ENCODE data around the gene EHD2. TPM values are rescaled to one million over a fixed set of nuclear protein-coding genes. Genes with fewer than 3 reads are reported as not detected.
"Not testable (repeated sequence)": the region's sequence is repeated elsewhere in the genome, so short reads cannot be mapped to it uniquely, and the experiment has no call there.

Gene EHD2
- total RNA-seq, 2 donors from 2014 or later = 48.7 to 83.2 TPM

GRCh38 chr19:47762615-47763308 is 49.5 kb downstream of the EHD2 start:
- TF ChIP-seq POLR2AphosphoS5 (IDR thresholded peaks at IDR 0.05) = peak; percentile 29
- no peak for TF ChIP-seq CTCF (IDR thresholded peaks at IDR 0.05)
- TF ChIP-seq POLR2A (IDR thresholded peaks at IDR 0.05) = no peak
- no peak overlapping the region for H3K4me3 ChIP-seq
- H3K9me3 ChIP-seq = no peaks in the 10 kb centered on the region
- intact Hi-C loops (cut with DNase I) = no loop called here
- H3K27me3 ChIP-seq (replicated peaks; ENCODE audit: insufficient read depth) = no peaks in the 10 kb centered on the region
- WGBS = 64% methylated on average over 18 of the region's 18 CpGs
- no peak overlapping the region for H3K27ac ChIP-seq
- no peaks in the 10 kb centered on the region for H3K4me1 ChIP-seq (replicated peaks)
- no peaks in the 10 kb centered on the region for H3K36me3 ChIP-seq
- no peak for DNase-seq (ENCODE audit: low spot score)

- H3K36me3 ChIP-seq; H3K4me3 ChIP-seq; H3K27ac ChIP-seq; DNase-seq (ENCODE audit: low spot score); intact Hi-C loops (cut with DNase I); H3K9me3 ChIP-seq; H3K4me1 ChIP-seq (replicated peaks); H3K27me3 ChIP-seq (replicated peaks; ENCODE audit: insufficient read depth): not testable (repeated sequence)
- 90% methylated on average over 3 of the region's 3 CpGs for WGBS
Observed at GRCh38 chr19:47764705-47765104, 51.5 kb downstream of the EHD2 start.

- Histone ChIP-seq H3K9me3 (no peaks in the 10 kb centered on the region), H3K4me3 (no peak overlapping the region), H3K27ac (no peak overlapping the region), H3K27me3 (replicated peaks; ENCODE audit: insufficient read depth) (no peaks in the 10 kb centered on the region), H3K4me1 (replicated peaks) (no peaks in the 10 kb centered on the region), H3K36me3 (no peaks in the 10 kb centered on the region)
- WGBS = 37% methylated on average over 17 of the region's 19 CpGs
- peak; percentile 44 for DNase-seq (ENCODE audit: low spot score)
- TF ChIP-seq CTCF (IDR thresholded peaks at IDR 0.05) = peak; percentile 21 to 74 (median 71)
- no peak for TF ChIP-seq POLR2A (IDR thresholded peaks at IDR 0.05)
- no peak for TF ChIP-seq POLR2AphosphoS5 (IDR thresholded peaks at IDR 0.05)
- intact Hi-C loops (cut with DNase I) = loop anchor here (2.0 kb wide), 1 partner anchor 23 kb away; no protein-coding TSS in a partner anchor
Observed at GRCh38 chr19:47765523-47766358, 52.5 kb downstream of the EHD2 start.

GRCh38 chr19:47766359-47766620 is 53.1 kb downstream of the EHD2 start:
- intact Hi-C loops (cut with DNase I) = loop anchor here (2.0 kb wide), 1 partner anchor 23 kb away; no protein-coding TSS in a partner anchor
- Histone ChIP-seq H3K36me3 (no peaks in the 10 kb centered on the region), H3K27me3 (replicated peaks; ENCODE audit: insufficient read depth) (no peaks in the 10 kb centered on the region), H3K4me1 (replicated peaks) (no peaks in the 10 kb centered on the region), H3K9me3 (no peaks in the 10 kb centered on the region), H3K4me3 (no peak overlapping the region), H3K27ac (no peak overlapping the region)
- no peak for TF ChIP-seq POLR2AphosphoS5 (IDR thresholded peaks at IDR 0.05)
- DNase-seq (ENCODE audit: low spot score) = no peak
- WGBS = 74% methylated on average over 7 of the region's 7 CpGs

GRCh38 chr19:47766670-47767069 is 53.4 kb downstream of the EHD2 start:
- WGBS = 90% methylated on average over 7 of the region's 7 CpGs
- Histone ChIP-seq H3K4me3 (no peak overlapping the region), H3K27ac (no peak overlapping the region), H3K27me3 (replicated peaks; ENCODE audit: insufficient read depth) (no peaks in the 10 kb centered on the region), H3K4me1 (replicated peaks) (no peaks in the 10 kb centered on the region), H3K36me3 (no peaks in the 10 kb centered on the region), H3K9me3 (no peaks in the 10 kb centered on the region)
- DNase-seq (ENCODE audit: low spot score) = no peak
- intact Hi-C loops (cut with DNase I) = loop anchor here (2.0 kb wide), 1 partner anchor 22 kb away; no protein-coding TSS in a partner anchor
- TF ChIP-seq POLR2A (IDR thresholded peaks at IDR 0.05) (no peak), POLR2AphosphoS5 (IDR thresholded peaks at IDR 0.05) (no peak), CTCF (IDR thresholded peaks at IDR 0.05) (no peak)
